GM23338 (cell line): ENCODE data around the gene MT1F. TPM values are rescaled to one million over a fixed set of nuclear protein-coding genes. Genes with fewer than 3 reads are reported as not detected.
A peak's percentile ranks its signal among the peaks of the same experiment; 100 is the strongest.

Experiments
- ATAC-seq: fragments of 200-7000 bp; cut with Tn5 transposase; 3 replicates; pipeline ENCODE4 v1.9.1; 2020
- DNase-seq: peaks from one replicate; pipeline ENCODE4 v3.0.0-alpha.2; 2015; ENCODE audit warnings: low spot score
- H2AFZ ChIP-seq: fragments of 200-600 bp; sonication (generic); 2 replicates; pipeline ENCODE4 v1.8.0; 2016; ENCODE audit warnings: antibody characterized with exemption, mild to moderate bottlenecking, moderate library complexity
- H3F3A ChIP-seq: fragments of 200-600 bp; sonication (generic); replicated peaks from 2 replicates; pipeline ENCODE4 v1.8.0; 2017; ENCODE audit warnings: antibody characterized with exemption, mixed run types, low read depth
- H3K27ac ChIP-seq: fragments of 200-600 bp; sonication (generic); 2 replicates; pipeline ENCODE4 v1.6.1; 2016; ENCODE audit warnings: low read depth
- H3K27me3 ChIP-seq: fragments of 200-600 bp; sonication (generic); 2 replicates; pipeline ENCODE4 v1.8.0; 2016; ENCODE audit warnings: mild to moderate bottlenecking, mixed run types, moderate library complexity; ENCODE audit not compliant: insufficient read depth
- H3K36me3 ChIP-seq: fragments of 200-600 bp; sonication (generic); 2 replicates; pipeline ENCODE4 v1.8.0; 2016; ENCODE audit warnings: mild to moderate bottlenecking; ENCODE audit not compliant: insufficient read depth
- H3K4me1 ChIP-seq: fragments of 200-600 bp; sonication (generic); 2 replicates; pipeline ENCODE4 v1.8.0; 2016; ENCODE audit warnings: mild to moderate bottlenecking, moderate library complexity; ENCODE audit not compliant: insufficient read depth
- H3K4me2 ChIP-seq: fragments of 200-600 bp; sonication (generic); 2 replicates; pipeline ENCODE4 v1.7.1; 2017; ENCODE audit warnings: mixed run types
- H3K4me3 ChIP-seq: fragments of 200-600 bp; sonication (generic); 2 replicates; pipeline ENCODE4 v1.6.1; 2016; ENCODE audit warnings: mixed run types
- H3K79me2 ChIP-seq: fragments of 200-600 bp; sonication (generic); replicated peaks from 2 replicates; pipeline ENCODE4 v1.8.0; 2017; ENCODE audit warnings: mild to moderate bottlenecking; ENCODE audit not compliant: insufficient read depth
- H3K9me2 ChIP-seq: fragments of 200-600 bp; sonication (generic); 2 replicates; pipeline ENCODE4 v1.8.0; 2017; ENCODE audit not compliant: insufficient read depth
- H4K20me1 ChIP-seq: fragments of 200-600 bp; sonication (generic); replicated peaks from 2 replicates; pipeline ENCODE4 v1.8.0; 2017; ENCODE audit warnings: mild to moderate bottlenecking; ENCODE audit not compliant: insufficient read depth
- H3K27ac Mint-ChIP-seq: 2 replicates; pipeline ENCODE4 v1.8.0; 2020; ENCODE audit warnings: inconsistent platforms, mild to moderate bottlenecking, moderate library complexity, mixed read lengths
- H3K27me3 Mint-ChIP-seq: 3 replicates; pipeline ENCODE4 v1.8.0; 2022; ENCODE audit warnings: low read depth, mild to moderate bottlenecking, moderate library complexity, mixed read lengths, inconsistent platforms; ENCODE audit not compliant: insufficient read depth, poor library complexity
- H3K36me3 Mint-ChIP-seq: 3 replicates; pipeline ENCODE4 v1.8.0; 2021; ENCODE audit warnings: low read depth, mild to moderate bottlenecking, inconsistent platforms, moderate library complexity, mixed read lengths
- H3K4me1 Mint-ChIP-seq: 3 replicates; pipeline ENCODE4 v1.8.0; 2020; ENCODE audit warnings: mild to moderate bottlenecking, inconsistent platforms, mixed read lengths
- H3K4me3 Mint-ChIP-seq: 3 replicates; pipeline ENCODE4 v1.8.0; 2021; ENCODE audit warnings: moderate library complexity, mild to moderate bottlenecking, inconsistent platforms, mixed read lengths
- H3K9me3 Mint-ChIP-seq: 3 replicates; pipeline ENCODE4 v1.8.0; 2020; ENCODE audit warnings: moderate library complexity, mild to moderate bottlenecking, inconsistent platforms, mixed read lengths
- EZH2 ChIP-seq: fragments of 200-600 bp; sonication (generic); IDR thresholded peaks from one replicate; pipeline ENCODE4 v1.8.0; 2017; ENCODE audit warnings: antibody characterized with exemption, mild to moderate bottlenecking, low read depth; ENCODE audit not compliant: unreplicated experiment
- EZH2phosphoT487 ChIP-seq: fragments of 200-600 bp; sonication (generic); IDR thresholded peaks from one replicate; pipeline ENCODE4 v1.8.1; 2018; ENCODE audit warnings: antibody characterized with exemption; ENCODE audit not compliant: unreplicated experiment
- JUNB ChIP-seq: IDR thresholded peaks from one replicate; pipeline ENCODE4 v1.6.1; 2016; ENCODE audit warnings: antibody characterized with exemption; ENCODE audit not compliant: unreplicated experiment
- POLR2AphosphoS5 ChIP-seq: IDR thresholded peaks from 2 replicates; pipeline ENCODE4 v1.6.1; 2016; ENCODE audit warnings: antibody characterized with exemption, low read depth
- ZNF114 ChIP-seq: fragments of 250-450 bp; sonication (Bioruptor Pico); IDR thresholded peaks from 2 replicates; pipeline ENCODE4 v1.5.0; 2020; ENCODE audit warnings: mild to moderate bottlenecking, moderate library complexity
- polyA plus RNA-seq: library from polyadenylated mRNA; unstranded; fragments of >200 nt; fragmentation: Nextera tagmentation; extraction: Ambion mirVana; gene quantifications from 2 replicates; pipeline ENCODE4 v1.2.1, GENCODE V29; 2016
- total RNA-seq: library from RNA; depleted of rRNA; stranded (reverse); fragments of >200 nt; shearing (Covaris generic); gene quantifications from 2 replicates; pipeline ENCODE4 v1.2.3, GENCODE V29; 2014
- TF ChIP-seq, protein P1 (sequence below): fragments of 250-450 bp; sonication (Bioruptor Pico); IDR thresholded peaks from 2 replicates; pipeline ENCODE4 v1.5.0; 2020; ENCODE audit warnings: mild to moderate bottlenecking, moderate library complexity
- TF ChIP-seq, protein P2 (sequence below): IDR thresholded peaks from 2 replicates; pipeline ENCODE4 v1.6.1; 2016; ENCODE audit warnings: antibody characterized with exemption

MT1F gene
- total and polyA plus RNA-seq, 2 experiments from 2014 or later = 7.4 to 107 TPM

DNA sequence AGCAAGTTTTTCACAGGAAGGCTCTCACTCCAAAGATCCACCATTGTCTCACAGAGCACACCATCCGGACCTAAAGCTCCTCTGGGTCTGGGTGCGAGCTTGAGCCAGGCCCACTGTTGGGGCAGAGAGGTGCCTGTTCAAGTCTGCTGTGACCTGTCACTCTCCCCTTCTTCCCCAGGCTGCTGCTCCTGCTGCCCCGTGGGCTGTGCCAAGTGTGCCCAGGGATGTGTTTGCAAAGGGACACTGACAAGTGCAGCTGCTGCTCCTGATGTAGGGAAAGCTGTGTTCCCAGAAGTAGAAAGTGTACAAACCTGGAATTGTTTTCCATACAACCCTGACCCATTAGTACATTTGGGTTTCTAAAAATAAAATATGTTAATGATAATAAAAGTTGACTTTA is 19.7 kb downstream of the MT1F start:
- peaks cover 32% of the 10 kb centered on the region for H3K27me3 ChIP-seq
- DNase-seq (no peak), ATAC-seq (no peak)
- H3K27ac ChIP-seq = no peak overlapping the region
- no peak overlapping the region for H2AFZ ChIP-seq
- H3K4me3 Mint-ChIP-seq = no peak overlapping the region
- peaks cover 42% of the 10 kb centered on the region for H3K4me1 Mint-ChIP-seq
- H3K4me3 ChIP-seq = no peak overlapping the region
- 0 out of 2 replicates have a peak overlapping the region, but pooled peaks have one; percentile 93 for H3K4me2 ChIP-seq
- no peaks in the 10 kb centered on the region for H4K20me1 ChIP-seq
- peaks cover 3% of the 10 kb centered on the region for H3K79me2 ChIP-seq
- H3F3A ChIP-seq = peaks cover 7% of the 10 kb centered on the region
- H3K27ac Mint-ChIP-seq = no peak overlapping the region
- peaks cover 44% of the 10 kb centered on the region for H3K27me3 Mint-ChIP-seq
- H3K36me3 Mint-ChIP-seq = no peaks in the 10 kb centered on the region; the same call in 1 of the 3 replicates
- H3K4me1 ChIP-seq = peaks cover 41% of the 10 kb centered on the region
- no peaks in the 10 kb centered on the region for H3K9me3 Mint-ChIP-seq
- H3K9me2 ChIP-seq = no peaks in the 10 kb centered on the region
- TF ChIP-seq JUNB (no peak), EZH2phosphoT487 (no peak), EZH2 (no peak), POLR2AphosphoS5 (no peak), ZNF114 (CRISPR knock-in tag) (no peak)
- TF ChIP-seq, protein P1, sequence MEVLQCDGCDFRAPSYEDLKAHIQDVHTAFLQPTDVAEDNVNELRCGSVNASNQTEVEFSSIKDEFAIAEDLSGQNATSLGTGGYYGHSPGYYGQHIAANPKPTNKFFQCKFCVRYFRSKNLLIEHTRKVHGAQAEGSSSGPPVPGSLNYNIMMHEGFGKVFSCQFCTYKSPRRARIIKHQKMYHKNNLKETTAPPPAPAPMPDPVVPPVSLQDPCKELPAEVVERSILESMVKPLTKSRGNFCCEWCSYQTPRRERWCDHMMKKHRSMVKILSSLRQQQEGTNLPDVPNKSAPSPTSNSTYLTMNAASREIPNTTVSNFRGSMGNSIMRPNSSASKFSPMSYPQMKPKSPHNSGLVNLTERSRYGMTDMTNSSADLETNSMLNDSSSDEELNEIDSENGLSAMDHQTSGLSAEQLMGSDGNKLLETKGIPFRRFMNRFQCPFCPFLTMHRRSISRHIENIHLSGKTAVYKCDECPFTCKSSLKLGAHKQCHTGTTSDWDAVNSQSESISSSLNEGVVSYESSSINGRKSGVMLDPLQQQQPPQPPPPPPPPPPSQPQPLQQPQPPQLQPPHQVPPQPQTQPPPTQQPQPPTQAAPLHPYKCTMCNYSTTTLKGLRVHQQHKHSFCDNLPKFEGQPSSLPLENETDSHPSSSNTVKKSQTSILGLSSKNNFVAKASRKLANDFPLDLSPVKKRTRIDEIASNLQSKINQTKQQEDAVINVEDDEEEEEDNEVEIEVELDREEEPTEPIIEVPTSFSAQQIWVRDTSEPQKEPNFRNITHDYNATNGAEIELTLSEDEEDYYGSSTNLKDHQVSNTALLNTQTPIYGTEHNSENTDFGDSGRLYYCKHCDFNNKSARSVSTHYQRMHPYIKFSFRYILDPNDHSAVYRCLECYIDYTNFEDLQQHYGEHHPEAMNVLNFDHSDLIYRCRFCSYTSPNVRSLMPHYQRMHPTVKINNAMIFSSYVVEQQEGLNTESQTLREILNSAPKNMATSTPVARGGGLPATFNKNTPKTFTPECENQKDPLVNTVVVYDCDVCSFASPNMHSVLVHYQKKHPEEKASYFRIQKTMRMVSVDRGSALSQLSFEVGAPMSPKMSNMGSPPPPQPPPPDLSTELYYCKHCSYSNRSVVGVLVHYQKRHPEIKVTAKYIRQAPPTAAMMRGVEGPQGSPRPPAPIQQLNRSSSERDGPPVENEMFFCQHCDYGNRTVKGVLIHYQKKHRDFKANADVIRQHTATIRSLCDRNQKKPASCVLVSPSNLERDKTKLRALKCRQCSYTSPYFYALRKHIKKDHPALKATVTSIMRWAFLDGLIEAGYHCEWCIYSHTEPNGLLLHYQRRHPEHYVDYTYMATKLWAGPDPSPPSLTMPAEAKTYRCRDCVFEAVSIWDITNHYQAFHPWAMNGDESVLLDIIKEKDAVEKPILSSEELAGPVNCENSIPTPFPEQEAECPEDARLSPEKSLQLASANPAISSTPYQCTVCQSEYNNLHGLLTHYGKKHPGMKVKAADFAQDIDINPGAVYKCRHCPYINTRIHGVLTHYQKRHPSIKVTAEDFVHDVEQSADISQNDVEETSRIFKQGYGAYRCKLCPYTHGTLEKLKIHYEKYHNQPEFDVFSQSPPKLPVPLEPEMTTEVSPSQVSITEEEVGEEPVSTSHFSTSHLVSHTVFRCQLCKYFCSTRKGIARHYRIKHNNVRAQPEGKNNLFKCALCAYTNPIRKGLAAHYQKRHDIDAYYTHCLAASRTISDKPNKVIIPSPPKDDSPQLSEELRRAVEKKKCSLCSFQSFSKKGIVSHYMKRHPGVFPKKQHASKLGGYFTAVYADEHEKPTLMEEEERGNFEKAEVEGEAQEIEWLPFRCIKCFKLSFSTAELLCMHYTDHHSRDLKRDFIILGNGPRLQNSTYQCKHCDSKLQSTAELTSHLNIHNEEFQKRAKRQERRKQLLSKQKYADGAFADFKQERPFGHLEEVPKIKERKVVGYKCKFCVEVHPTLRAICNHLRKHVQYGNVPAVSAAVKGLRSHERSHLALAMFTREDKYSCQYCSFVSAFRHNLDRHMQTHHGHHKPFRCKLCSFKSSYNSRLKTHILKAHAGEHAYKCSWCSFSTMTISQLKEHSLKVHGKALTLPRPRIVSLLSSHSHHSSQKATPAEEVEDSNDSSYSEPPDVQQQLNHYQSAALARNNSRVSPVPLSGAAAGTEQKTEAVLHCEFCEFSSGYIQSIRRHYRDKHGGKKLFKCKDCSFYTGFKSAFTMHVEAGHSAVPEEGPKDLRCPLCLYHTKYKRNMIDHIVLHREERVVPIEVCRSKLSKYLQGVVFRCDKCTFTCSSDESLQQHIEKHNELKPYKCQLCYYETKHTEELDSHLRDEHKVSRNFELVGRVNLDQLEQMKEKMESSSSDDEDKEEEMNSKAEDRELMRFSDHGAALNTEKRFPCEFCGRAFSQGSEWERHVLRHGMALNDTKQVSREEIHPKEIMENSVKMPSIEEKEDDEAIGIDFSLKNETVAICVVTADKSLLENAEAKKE = no peak
- no peaks in the 10 kb centered on the region for H3K36me3 ChIP-seq

GRCh38 chr16:56679078-56679730 is 21.4 kb downstream of the MT1F start:
- no peaks in the 10 kb centered on the region for H4K20me1 ChIP-seq
- no peak overlapping the region for H2AFZ ChIP-seq
- no peak overlapping the region for H3K4me2 ChIP-seq
- H3F3A ChIP-seq = peaks cover 14% of the 10 kb centered on the region
- no peaks in the 10 kb centered on the region for H3K9me2 ChIP-seq
- peaks cover 48% of the 10 kb centered on the region for H3K4me1 ChIP-seq
- Mint-ChIP-seq H3K4me1 (peaks cover 47% of the 10 kb centered on the region), H3K4me3 (no peak overlapping the region), H3K9me3 (no peaks in the 10 kb centered on the region), H3K27me3 (peaks cover 45% of the 10 kb centered on the region), H3K27ac (no peak overlapping the region), H3K36me3 (peaks cover 16% of the 10 kb centered on the region)
- no peaks in the 10 kb centered on the region for H3K36me3 ChIP-seq
- peaks cover 24% of the 10 kb centered on the region for H3K27me3 ChIP-seq
- ATAC-seq = no peak
- peaks cover 14% of the 10 kb centered on the region for H3K79me2 ChIP-seq
- H3K4me3 ChIP-seq = no peak overlapping the region
- no peak overlapping the region for H3K27ac ChIP-seq
- DNase-seq = no peak
- TF ChIP-seq, protein P2, sequence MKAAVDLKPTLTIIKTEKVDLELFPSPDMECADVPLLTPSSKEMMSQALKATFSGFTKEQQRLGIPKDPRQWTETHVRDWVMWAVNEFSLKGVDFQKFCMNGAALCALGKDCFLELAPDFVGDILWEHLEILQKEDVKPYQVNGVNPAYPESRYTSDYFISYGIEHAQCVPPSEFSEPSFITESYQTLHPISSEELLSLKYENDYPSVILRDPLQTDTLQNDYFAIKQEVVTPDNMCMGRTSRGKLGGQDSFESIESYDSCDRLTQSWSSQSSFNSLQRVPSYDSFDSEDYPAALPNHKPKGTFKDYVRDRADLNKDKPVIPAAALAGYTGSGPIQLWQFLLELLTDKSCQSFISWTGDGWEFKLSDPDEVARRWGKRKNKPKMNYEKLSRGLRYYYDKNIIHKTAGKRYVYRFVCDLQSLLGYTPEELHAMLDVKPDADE = no peak
- TF ChIP-seq POLR2AphosphoS5 (no peak), ZNF114 (CRISPR knock-in tag) (no peak)
